Measurements from ENCODE around the gene CADM2. TPM values are rescaled to one million over a fixed set of nuclear protein-coding genes. Genes with fewer than 3 reads are reported as not detected.

The CADM2 gene
- total and polyA plus RNA-seq, 2 donors (not counting 3 experiments of a cell fraction or from before 2014, with no cell fraction given), result not detected

DNA sequence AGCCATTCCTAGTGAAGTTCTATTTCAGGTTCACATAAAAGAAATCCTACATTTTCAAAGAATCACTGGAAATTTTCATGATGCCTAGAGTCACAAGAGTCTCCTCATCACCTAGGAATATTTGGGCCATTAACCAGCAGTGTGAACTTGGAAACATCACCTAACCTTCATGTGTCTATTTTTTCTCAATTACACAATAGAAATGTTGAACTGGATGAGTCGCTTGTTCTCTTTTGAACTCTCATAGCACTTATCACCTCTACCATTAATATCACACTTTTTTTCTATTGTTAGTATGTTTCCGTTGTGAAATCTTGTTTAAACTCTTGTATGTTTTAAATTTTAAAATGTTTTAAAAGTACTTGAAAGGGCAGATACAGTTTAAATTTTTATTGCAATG, 371.3 kb downstream of the CADM2 start:
- FAIRE-seq, result no peak
- Histone ChIP-seq H3K4me2 (ENCODE audit: insufficient read depth, low read length) (no peak overlapping the region), H3K4me1 (ENCODE audit: control insufficient read depth, extremely low read depth, insufficient read depth, low read length) (no peaks in the 10 kb centered on the region), H3K27ac (ENCODE audit: insufficient read depth, low read depth, low read length) (no peak overlapping the region), H3K9me1 (replicated peaks; ENCODE audit: control insufficient read depth, extremely low read depth, insufficient read depth, low read length) (no peaks in the 10 kb centered on the region), H3K9me3 (replicated peaks; ENCODE audit: control insufficient read depth, insufficient read depth, low read length) (no peaks in the 10 kb centered on the region), H3K27me3 (ENCODE audit: control insufficient read depth in 2 of 2, insufficient read depth in 2 of 2, low read length in 2 of 2) (no peaks in the 10 kb centered on the region), H3K4me3 (replicated peaks in 1 of 3; ENCODE audit: insufficient read depth in 1 of 3, low read depth in 1 of 3, low read length in 3 of 3) (no peak overlapping the region), H2AFZ (ENCODE audit: low read depth, low read length) (no peak overlapping the region), H3K79me2 (ENCODE audit: control insufficient read depth, insufficient read depth, low read length) (no peaks in the 10 kb centered on the region), H3K9ac (replicated peaks; ENCODE audit: extremely low read depth, insufficient read depth, low read length) (no peak overlapping the region), H4K20me1 (replicated peaks; ENCODE audit: control insufficient read depth, extremely low read depth, insufficient read depth, low read length) (peaks cover 2% of the 10 kb centered on the region), H3K36me3 (ENCODE audit: control insufficient read depth in 2 of 2, extremely low read depth in 1 of 2, insufficient read depth in 2 of 2, low read length in 2 of 2) (no peaks in the 10 kb centered on the region)
- dilution Hi-C loops (cut with MboI; ENCODE audit: extremely low pct_ligation_motif_present, low sequenced_read_pairs), result no loop called here
- no TSS peak for BruUV-seq (replicated peaks)
- TF ChIP-seq POLR2A (IDR thresholded peaks at IDR 0.05; ENCODE audit: low read depth, low read length) (no peak), MYC (IDR thresholded peaks at IDR 0.05; ENCODE audit: low read depth, low read length) (no peak), FOS (IDR thresholded peaks at IDR 0.05; ENCODE audit: borderline replicate concordance, insufficient read depth, low read length) (no peak), EZH2 (IDR thresholded peaks at IDR 0.05; ENCODE audit: borderline replicate concordance, low read depth, low read length, severe bottlenecking) (no peak), GATA2 (IDR thresholded peaks at IDR 0.05; ENCODE audit: insufficient read depth, insufficient read length, low read depth, low read length) (no peak), JUN (IDR thresholded peaks at IDR 0.05; ENCODE audit: borderline replicate concordance, insufficient read depth, insufficient read length, low read depth) (no peak), POLR2AphosphoS5 (IDR thresholded peaks at IDR 0.05; ENCODE audit: insufficient read depth, low read depth, low read length) (no peak)
- TF ChIP-seq, protein P1, sequence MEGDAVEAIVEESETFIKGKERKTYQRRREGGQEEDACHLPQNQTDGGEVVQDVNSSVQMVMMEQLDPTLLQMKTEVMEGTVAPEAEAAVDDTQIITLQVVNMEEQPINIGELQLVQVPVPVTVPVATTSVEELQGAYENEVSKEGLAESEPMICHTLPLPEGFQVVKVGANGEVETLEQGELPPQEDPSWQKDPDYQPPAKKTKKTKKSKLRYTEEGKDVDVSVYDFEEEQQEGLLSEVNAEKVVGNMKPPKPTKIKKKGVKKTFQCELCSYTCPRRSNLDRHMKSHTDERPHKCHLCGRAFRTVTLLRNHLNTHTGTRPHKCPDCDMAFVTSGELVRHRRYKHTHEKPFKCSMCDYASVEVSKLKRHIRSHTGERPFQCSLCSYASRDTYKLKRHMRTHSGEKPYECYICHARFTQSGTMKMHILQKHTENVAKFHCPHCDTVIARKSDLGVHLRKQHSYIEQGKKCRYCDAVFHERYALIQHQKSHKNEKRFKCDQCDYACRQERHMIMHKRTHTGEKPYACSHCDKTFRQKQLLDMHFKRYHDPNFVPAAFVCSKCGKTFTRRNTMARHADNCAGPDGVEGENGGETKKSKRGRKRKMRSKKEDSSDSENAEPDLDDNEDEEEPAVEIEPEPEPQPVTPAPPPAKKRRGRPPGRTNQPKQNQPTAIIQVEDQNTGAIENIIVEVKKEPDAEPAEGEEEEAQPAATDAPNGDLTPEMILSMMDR (IDR thresholded peaks at IDR 0.05; ENCODE audit: extremely low read depth in 1 of 2, insufficient read depth in 1 of 2, low read depth in 1 of 2, low read length in 2 of 2), result no peak
- TF ChIP-seq, protein P2, sequence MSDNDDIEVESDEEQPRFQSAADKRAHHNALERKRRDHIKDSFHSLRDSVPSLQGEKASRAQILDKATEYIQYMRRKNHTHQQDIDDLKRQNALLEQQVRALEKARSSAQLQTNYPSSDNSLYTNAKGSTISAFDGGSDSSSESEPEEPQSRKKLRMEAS (IDR thresholded peaks at IDR 0.05; ENCODE audit: insufficient read depth, insufficient read length), result no peak
- intact Hi-C loops (cut with micrococcal nuclease), result no loop called here
- DNase-seq (ENCODE audit: low read depth, low spot score), result no peak
- CTCF ChIA-PET, result no interaction called here
- POLR2A ChIA-PET, result no interaction called here
